ENCODE results near the gene MYO7B.

MYO7B gene

GRCh38 chr2:127665267-127665893, 129.9 kb downstream of the MYO7B start:
- DNase-seq, result no peak

- no peak for DNase-seq
These were observed 133.6 kb downstream of the MYO7B start for GRCh38 chr2:127669056-127669455.

GRCh38 chr2:127670055-127670956, 134.8 kb downstream of the MYO7B start:
- DNase-seq, result no peak

GRCh38 chr2:127670957-127671290, 135.4 kb downstream of the MYO7B start:
- no peak for DNase-seq

GRCh38 chr2:127671557-127672302, 136.2 kb downstream of the MYO7B start:
- DNase-seq, result no peak

GRCh38 chr2:127672341-127673224, 137.1 kb downstream of the MYO7B start:
- no peak for DNase-seq

- DNase-seq, result no peak
These were observed 138.0 kb downstream of the MYO7B start for GRCh38 chr2:127673291-127674069.

GRCh38 chr2:127674241-127675209, 139.0 kb downstream of the MYO7B start:
- DNase-seq, result no peak

- no peak for DNase-seq
These were observed 140.1 kb downstream of the MYO7B start, which contains the start of gene LIMS2 for GRCh38 chr2:127675331-127676261. LIMS2 (minus strand) TSS chr2:127675530; CDS start chr2:127675024, 506 bp downstream.

- DNase-seq, result no peak
These were observed 141.4 kb downstream of the MYO7B start for GRCh38 chr2:127676906-127677305.

GRCh38 chr2:127678531-127678930, 143.0 kb downstream of the MYO7B start:
- no peak for DNase-seq

- no peak for DNase-seq
These were observed 143.5 kb downstream of the MYO7B start for GRCh38 chr2:127678991-127679390.

- no peak for DNase-seq
These were observed 144.3 kb downstream of the MYO7B start for GRCh38 chr2:127679680-127680361.

- DNase-seq, result no peak
These were observed 145.3 kb downstream of the MYO7B start for GRCh38 chr2:127680706-127681287.

GRCh38 chr2:127681288-127681804, 145.9 kb downstream of the MYO7B start:
- DNase-seq, result no peak

- no peak for DNase-seq
These were observed 146.7 kb downstream of the MYO7B start for GRCh38 chr2:127681976-127682857.

GRCh38 chr2:127683056-127683455, 147.6 kb downstream of the MYO7B start:
- DNase-seq, result no peak

Data from NCI-H1105 (cell line).